ENCODE measurements around the gene CITED2.

DNA sequence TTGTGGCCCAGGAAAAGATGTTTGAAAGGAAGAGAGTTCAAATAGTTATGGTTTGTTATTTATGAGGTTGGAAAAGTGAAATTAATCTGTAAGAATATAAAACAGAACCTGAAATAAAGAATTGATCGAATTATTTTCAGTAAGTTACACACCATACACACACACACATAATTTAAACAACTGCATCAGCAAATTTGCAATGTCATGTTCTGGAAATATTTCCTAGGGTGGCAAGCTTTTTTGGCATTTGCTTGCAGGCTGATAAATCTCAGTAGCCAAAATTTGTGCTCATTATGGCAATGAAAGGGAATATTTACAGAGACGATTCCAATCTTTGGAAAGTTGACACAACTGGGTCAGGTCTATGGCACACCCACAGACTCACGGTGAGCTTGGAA is 9.5 kb downstream of the CITED2 start:
- TF ChIP-seq, protein P1, sequence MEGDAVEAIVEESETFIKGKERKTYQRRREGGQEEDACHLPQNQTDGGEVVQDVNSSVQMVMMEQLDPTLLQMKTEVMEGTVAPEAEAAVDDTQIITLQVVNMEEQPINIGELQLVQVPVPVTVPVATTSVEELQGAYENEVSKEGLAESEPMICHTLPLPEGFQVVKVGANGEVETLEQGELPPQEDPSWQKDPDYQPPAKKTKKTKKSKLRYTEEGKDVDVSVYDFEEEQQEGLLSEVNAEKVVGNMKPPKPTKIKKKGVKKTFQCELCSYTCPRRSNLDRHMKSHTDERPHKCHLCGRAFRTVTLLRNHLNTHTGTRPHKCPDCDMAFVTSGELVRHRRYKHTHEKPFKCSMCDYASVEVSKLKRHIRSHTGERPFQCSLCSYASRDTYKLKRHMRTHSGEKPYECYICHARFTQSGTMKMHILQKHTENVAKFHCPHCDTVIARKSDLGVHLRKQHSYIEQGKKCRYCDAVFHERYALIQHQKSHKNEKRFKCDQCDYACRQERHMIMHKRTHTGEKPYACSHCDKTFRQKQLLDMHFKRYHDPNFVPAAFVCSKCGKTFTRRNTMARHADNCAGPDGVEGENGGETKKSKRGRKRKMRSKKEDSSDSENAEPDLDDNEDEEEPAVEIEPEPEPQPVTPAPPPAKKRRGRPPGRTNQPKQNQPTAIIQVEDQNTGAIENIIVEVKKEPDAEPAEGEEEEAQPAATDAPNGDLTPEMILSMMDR (conservative IDR thresholded peaks at IDR 0.05; ENCODE audit: low read depth, low read length) = no peak
- TF ChIP-seq EZH2 (IDR thresholded peaks at IDR 0.05; ENCODE audit: low read length, unreplicated experiment) = no peak

Measured in PC-3 (cell line).